ENCODE results near the gene GPR161. TPM values are rescaled to one million over a fixed set of nuclear protein-coding genes. Genes with fewer than 3 reads are reported as not detected.

The GPR161 gene
- total RNA-seq, 6 experiments from 2014 or later: 9.3 to 14.5 (median 13.2) TPM

- Mint-ChIP-seq H3K4me3 (no peak overlapping the region), H3K9me3 (no peaks in the 10 kb centered on the region), H3K27me3 (ENCODE audit: insufficient read depth) (peaks cover 2% of the 10 kb centered on the region; the same call in 1 of the 2 replicates), H3K36me3 (ENCODE audit: low read depth) (no peaks in the 10 kb centered on the region), H3K27ac (no peak overlapping the region), H3K4me1 (ENCODE audit: low read depth) (no peaks in the 10 kb centered on the region)
- DNase-seq: no peak
- TF ChIP-seq CTCF (IDR thresholded peaks at IDR 0.05): no peak
Observed at GRCh38 chr1:168031198-168031597, 105.5 kb downstream of the GPR161 start.

Other genes starting within 250 kb of the GPR161 start
- gene ADCY10, start 222.8 kb downstream of the GPR161 start, total RNA-seq (2021; fragmentation: NEBNext Ultra II Directional; extraction: Animal tissue kit (Norgen Biotek cat#: 25700)): under 1 TPM in 4 of 6 experiments, not detected in 2; 0.12 to 0.22 (median 0.17) TPM
- 10 to 100 TPM; 52.5 to 59.4 (median 55.3) TPM for gene DCAF6, start 200.2 kb downstream of the GPR161 start, total RNA-seq (2021; fragmentation: NEBNext Ultra II Directional; extraction: Animal tissue kit (Norgen Biotek cat#: 25700))
- gene MPC2, start 199.9 kb downstream of the GPR161 start, total RNA-seq (2021; fragmentation: NEBNext Ultra II Directional; extraction: Animal tissue kit (Norgen Biotek cat#: 25700)): 100 to 1,000 TPM; 109 to 124 (median 119) TPM
- gene TIPRL, start 42.0 kb upstream of the GPR161 start, total RNA-seq (2021; fragmentation: NEBNext Ultra II Directional; extraction: Animal tissue kit (Norgen Biotek cat#: 25700)): 10 to 100 TPM; 38.8 to 46.2 (median 44.2) TPM
- gene SFT2D2, start 89.1 kb upstream of the GPR161 start, total RNA-seq (2021; fragmentation: NEBNext Ultra II Directional; extraction: Animal tissue kit (Norgen Biotek cat#: 25700)): 10 to 100 TPM; 54.7 to 62.2 (median 57.8) TPM
- gene TBX19, start 143.9 kb upstream of the GPR161 start, total RNA-seq (2021; fragmentation: NEBNext Ultra II Directional; extraction: Animal tissue kit (Norgen Biotek cat#: 25700)): under 1 TPM; 0.41 to 0.57 (median 0.49) TPM

All from HFFc6 (cell line).